DND-41 (cell line): Measurements from ENCODE around the gene RPL21.
"Not testable (repeated sequence)": the region's sequence is repeated elsewhere in the genome, so short reads cannot be mapped to it uniquely, and the experiment has no call there.

Source experiments
- ATAC-seq: fragments of 200-7000 bp; cut with Tn5 transposase; 3 replicates; pipeline ENCODE4 v1.9.1; 2021; ENCODE audit warnings: low read depth; ENCODE audit not compliant: insufficient read depth
- DNase-seq: peaks from one replicate; pipeline ENCODE4 v3.0.0-alpha.2; 2020
- H2AFZ ChIP-seq: 2 replicates; pipeline ENCODE4 v1.6.0; 2012; ENCODE audit warnings: low read depth, low read length
- H3K27ac ChIP-seq: 2 replicates; pipeline ENCODE4 v1.5.1; 2012; ENCODE audit warnings: low read length, inconsistent platforms
- H3K27me3 ChIP-seq: fragments of 200-600 bp; sonication (generic); 2 replicates; pipeline ENCODE4 v1.6.0; 2012; ENCODE audit warnings: low read length, mild to moderate bottlenecking, inconsistent platforms; ENCODE audit not compliant: insufficient read depth, poor library complexity
- H3K36me3 ChIP-seq: 2 replicates; pipeline ENCODE4 v1.5.1; 2012; ENCODE audit warnings: low read length, inconsistent platforms; ENCODE audit not compliant: insufficient read depth
- H3K4me1 ChIP-seq: 2 replicates; pipeline ENCODE4 v1.5.1; 2012; ENCODE audit warnings: mild to moderate bottlenecking, low read length; ENCODE audit not compliant: insufficient read depth
- H3K4me2 ChIP-seq: 2 replicates; pipeline ENCODE4 v1.6.0; 2012; ENCODE audit warnings: mild to moderate bottlenecking, moderate library complexity, low read length, inconsistent platforms; ENCODE audit not compliant: insufficient read depth
- H3K4me3 ChIP-seq, 2 experiments: fragments of 200-600 bp in 1 of 2; shearing (Covaris generic) in 1 of 2; 2 replicates each; pipeline ENCODE4 v1.5.1; 2012 to 2016; ENCODE audit warnings: inconsistent platforms in 2 of 2, low read length in 2 of 2, mild to moderate bottlenecking in 2 of 2, low read depth in 1 of 2, moderate library complexity in 1 of 2
- H3K79me2 ChIP-seq: 2 replicates; pipeline ENCODE4 v1.6.0; 2012; ENCODE audit warnings: low read length, inconsistent platforms; ENCODE audit not compliant: insufficient read depth
- H3K9ac ChIP-seq: 2 replicates; pipeline ENCODE4 v1.6.0; 2012; ENCODE audit warnings: low read depth, mild to moderate bottlenecking, inconsistent platforms, low read length, moderate library complexity
- H3K9me3 ChIP-seq: 2 replicates; pipeline ENCODE4 v1.5.1; 2012; ENCODE audit warnings: low read length, moderate library complexity, mild to moderate bottlenecking, inconsistent platforms; ENCODE audit not compliant: insufficient read depth, severe bottlenecking
- H4K20me1 ChIP-seq: 2 replicates; pipeline ENCODE4 v1.6.0; 2012; ENCODE audit warnings: low read length; ENCODE audit not compliant: insufficient read depth
- EZH2 ChIP-seq: IDR thresholded peaks from 3 replicates; pipeline ENCODE4 v1.6.1; 2012; ENCODE audit warnings: borderline replicate concordance, low read depth, mild to moderate bottlenecking, moderate library complexity, low read length, inconsistent platforms; ENCODE audit not compliant: severe bottlenecking
- TF ChIP-seq, protein P1 (sequence below): IDR thresholded peaks from 2 replicates; pipeline ENCODE4 v1.5.1; 2012; ENCODE audit warnings: borderline replicate concordance, low read length, moderate library complexity, mild to moderate bottlenecking; ENCODE audit not compliant: poor library complexity, severe bottlenecking; ENCODE audit errors: extremely low read depth

The RPL21 gene

DNA sequence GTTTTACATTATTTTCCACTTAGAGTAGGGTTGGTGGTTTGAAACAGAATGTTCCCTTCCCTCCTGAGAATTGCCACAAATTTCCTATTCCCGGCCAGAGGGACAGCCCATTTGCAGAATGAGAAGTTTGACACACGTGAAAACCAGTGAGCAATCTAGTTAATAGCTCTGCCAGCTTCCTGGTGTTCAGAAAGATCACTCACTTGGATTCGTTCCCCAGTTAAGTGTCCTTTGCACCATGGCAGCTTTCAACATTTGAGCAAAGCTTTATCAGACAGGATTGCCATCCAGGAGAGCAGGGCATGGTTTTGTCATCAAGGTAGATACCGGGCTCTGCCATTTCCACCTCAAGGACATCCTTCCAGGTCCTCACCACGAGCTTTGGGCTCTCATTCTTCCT, 47.5 kb downstream of the RPL21 start:
- Histone ChIP-seq H3K4me2 (no peak overlapping the region), H3K27ac (no peak overlapping the region), H3K4me1 (no peaks in the 10 kb centered on the region), H3K4me3 (no peak overlapping the region), H3K9me3 (no peaks in the 10 kb centered on the region), H3K36me3 (no peaks in the 10 kb centered on the region), H3K79me2 (no peaks in the 10 kb centered on the region), H3K27me3 (peaks cover 28% of the 10 kb centered on the region), H4K20me1 (no peaks in the 10 kb centered on the region), H3K9ac (no peak overlapping the region), H2AFZ (no peak overlapping the region)
- no peak for DNase-seq
- no peak for ATAC-seq
- TF ChIP-seq EZH2 = no peak
- TF ChIP-seq, protein P1, sequence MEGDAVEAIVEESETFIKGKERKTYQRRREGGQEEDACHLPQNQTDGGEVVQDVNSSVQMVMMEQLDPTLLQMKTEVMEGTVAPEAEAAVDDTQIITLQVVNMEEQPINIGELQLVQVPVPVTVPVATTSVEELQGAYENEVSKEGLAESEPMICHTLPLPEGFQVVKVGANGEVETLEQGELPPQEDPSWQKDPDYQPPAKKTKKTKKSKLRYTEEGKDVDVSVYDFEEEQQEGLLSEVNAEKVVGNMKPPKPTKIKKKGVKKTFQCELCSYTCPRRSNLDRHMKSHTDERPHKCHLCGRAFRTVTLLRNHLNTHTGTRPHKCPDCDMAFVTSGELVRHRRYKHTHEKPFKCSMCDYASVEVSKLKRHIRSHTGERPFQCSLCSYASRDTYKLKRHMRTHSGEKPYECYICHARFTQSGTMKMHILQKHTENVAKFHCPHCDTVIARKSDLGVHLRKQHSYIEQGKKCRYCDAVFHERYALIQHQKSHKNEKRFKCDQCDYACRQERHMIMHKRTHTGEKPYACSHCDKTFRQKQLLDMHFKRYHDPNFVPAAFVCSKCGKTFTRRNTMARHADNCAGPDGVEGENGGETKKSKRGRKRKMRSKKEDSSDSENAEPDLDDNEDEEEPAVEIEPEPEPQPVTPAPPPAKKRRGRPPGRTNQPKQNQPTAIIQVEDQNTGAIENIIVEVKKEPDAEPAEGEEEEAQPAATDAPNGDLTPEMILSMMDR = no peak

DNA sequence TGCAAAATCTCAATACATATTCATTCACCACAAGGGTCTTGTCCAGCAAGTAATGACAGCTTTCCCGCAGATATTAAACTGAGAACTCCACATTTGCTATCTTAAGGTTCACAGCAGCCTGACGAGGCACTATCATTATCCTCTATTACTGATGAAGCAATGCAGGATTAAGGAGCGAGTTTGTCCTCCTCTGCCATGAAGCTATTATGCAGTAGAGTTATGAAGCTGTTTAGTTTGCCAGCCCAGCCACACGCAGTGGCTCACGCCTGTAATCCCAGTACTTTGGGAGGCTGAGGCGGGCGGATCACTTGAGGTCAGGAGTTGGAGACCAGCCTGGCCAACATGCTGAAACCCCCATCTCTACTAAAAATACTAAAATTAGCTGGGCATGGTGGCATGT, 49.0 kb downstream of the RPL21 start:
- not testable (repeated sequence) for H3K4me1 ChIP-seq, H4K20me1 ChIP-seq, DNase-seq, H2AFZ ChIP-seq, H3K27ac ChIP-seq, ATAC-seq, H3K9ac ChIP-seq, H3K9me3 ChIP-seq, H3K4me2 ChIP-seq, H3K4me3 ChIP-seq, H3K36me3 ChIP-seq, H3K79me2 ChIP-seq
- peaks cover 28% of the 10 kb centered on the region for H3K27me3 ChIP-seq

DNA sequence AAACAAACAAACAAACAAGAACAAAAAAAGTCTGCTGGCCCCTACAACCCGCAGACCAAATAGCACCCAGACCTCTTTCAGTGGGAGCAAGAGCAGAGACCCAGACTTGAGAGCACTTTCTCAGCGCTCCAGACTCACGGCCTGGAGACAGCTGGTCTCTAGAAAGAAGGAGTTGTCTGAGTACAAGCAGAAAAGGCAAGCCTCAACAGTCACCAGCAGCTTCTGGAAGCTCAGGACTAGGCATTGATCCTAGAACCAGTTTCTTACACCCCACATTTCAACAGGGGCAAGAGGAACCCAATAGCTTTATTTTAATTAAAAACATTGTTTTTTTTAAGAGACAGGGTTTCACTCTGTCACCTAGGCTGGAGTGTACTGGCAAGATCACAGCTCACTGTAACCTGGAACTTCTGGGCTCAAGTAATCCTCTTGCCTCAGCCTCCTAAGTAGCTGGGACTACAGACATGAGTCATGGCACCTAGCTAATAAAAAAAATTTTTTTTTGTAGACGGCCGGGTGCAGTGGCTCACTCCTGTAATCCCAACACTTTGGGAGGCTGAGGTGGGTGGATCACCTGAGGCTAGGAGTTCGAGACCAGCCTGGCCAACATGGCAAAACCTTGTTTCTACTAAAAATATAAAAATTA, 49.7 kb downstream of the RPL21 start:
- H3K79me2 ChIP-seq = no peaks in the 10 kb centered on the region
- no peak overlapping the region for H2AFZ ChIP-seq
- no peak overlapping the region for H3K4me3 ChIP-seq
- H3K9ac ChIP-seq = no peak overlapping the region
- H3K4me1 ChIP-seq = no peaks in the 10 kb centered on the region
- H4K20me1 ChIP-seq = no peaks in the 10 kb centered on the region
- ATAC-seq (no peak), DNase-seq (no peak)
- no peak overlapping the region for H3K4me2 ChIP-seq
- H3K36me3 ChIP-seq = no peaks in the 10 kb centered on the region
- no peaks in the 10 kb centered on the region for H3K9me3 ChIP-seq
- TF ChIP-seq EZH2 = no peak
- TF ChIP-seq, protein P1 = no peak
- no peak overlapping the region for H3K27ac ChIP-seq
- peaks cover 29% of the 10 kb centered on the region for H3K27me3 ChIP-seq

DNA sequence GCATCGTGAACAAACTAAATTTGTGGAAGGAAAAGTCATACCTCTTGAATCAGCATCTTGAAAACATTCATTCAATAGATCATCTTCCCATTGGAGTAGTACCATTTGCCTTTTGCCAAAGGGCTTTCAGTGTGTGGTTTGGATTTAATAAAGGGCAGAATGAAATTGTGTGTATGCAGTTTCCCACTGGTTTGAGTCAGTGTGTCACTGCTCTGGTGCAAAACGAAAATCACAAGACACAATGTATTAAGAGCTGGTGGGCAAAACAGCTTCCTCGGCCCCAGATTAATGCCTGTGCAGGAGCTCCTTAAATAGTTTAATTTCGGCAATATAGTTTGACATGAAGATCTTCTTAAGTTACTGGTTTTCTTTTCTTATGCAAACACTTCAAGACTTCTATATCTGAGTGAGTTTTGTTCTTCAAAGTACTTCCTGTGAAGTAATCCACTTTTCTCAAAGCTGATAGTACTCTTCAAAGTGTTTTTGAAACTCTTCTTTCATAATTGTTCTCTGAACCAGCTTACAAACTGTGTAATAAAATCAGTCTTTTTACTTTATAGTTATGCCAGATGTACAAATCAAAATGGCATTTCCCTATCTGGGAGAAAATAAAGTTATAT, 51.4 kb downstream of the RPL21 start:
- no peak overlapping the region for H3K27ac ChIP-seq
- TF ChIP-seq, protein P1 = no peak
- no peak for TF ChIP-seq EZH2
- DNase-seq = no peak
- peaks cover 23% of the 10 kb centered on the region for H3K27me3 ChIP-seq
- H3K79me2 ChIP-seq = no peaks in the 10 kb centered on the region
- H4K20me1 ChIP-seq = no peaks in the 10 kb centered on the region
- no peaks in the 10 kb centered on the region for H3K9me3 ChIP-seq
- no peak overlapping the region for H3K4me2 ChIP-seq
- H3K4me3 ChIP-seq = no peak overlapping the region
- H3K4me1 ChIP-seq = no peaks in the 10 kb centered on the region
- H3K9ac ChIP-seq = no peak overlapping the region
- H3K36me3 ChIP-seq = no peaks in the 10 kb centered on the region
- H2AFZ ChIP-seq = no peak overlapping the region
- 0 out of 3 replicates have a peak, but pooled peaks have one; percentile 29 for ATAC-seq
